COLO829 (cell line): ENCODE results near the gene CHL1.

Source experiments
- DNase-seq: peaks from one replicate; pipeline ENCODE4 v3.0.0; 2012; ENCODE audit warnings: low spot score

The CHL1 gene

GRCh38 chr3:217099-217813, 20.7 kb downstream of the CHL1 start:
- DNase-seq: no peak

GRCh38 chr3:217948-218347, 21.4 kb downstream of the CHL1 start:
- DNase-seq: no peak

- no peak for DNase-seq
Observed at GRCh38 chr3:228442-229182, 32.0 kb downstream of the CHL1 start.

- DNase-seq: no peak
Observed at GRCh38 chr3:229183-229661, 32.7 kb downstream of the CHL1 start.

- DNase-seq: no peak
Observed at GRCh38 chr3:236881-237280, 40.3 kb downstream of the CHL1 start.

GRCh38 chr3:242602-243355, 46.2 kb downstream of the CHL1 start:
- DNase-seq: no peak

- DNase-seq: no peak
Observed at GRCh38 chr3:243356-243725, 46.8 kb downstream of the CHL1 start.

- DNase-seq: no peak
Observed at GRCh38 chr3:244041-244440, 47.5 kb downstream of the CHL1 start.

GRCh38 chr3:247916-248315, 51.4 kb downstream of the CHL1 start:
- DNase-seq: no peak

- no peak for DNase-seq
Observed at GRCh38 chr3:248864-249520, 52.4 kb downstream of the CHL1 start.

GRCh38 chr3:249587-250262, 53.2 kb downstream of the CHL1 start:
- DNase-seq: no peak

- no peak for DNase-seq
Observed at GRCh38 chr3:256501-256900, 59.9 kb downstream of the CHL1 start.

- no peak for DNase-seq
Observed at GRCh38 chr3:257826-258225, 61.3 kb downstream of the CHL1 start.

- no peak for DNase-seq
Observed at GRCh38 chr3:260898-261297, 64.3 kb downstream of the CHL1 start.

GRCh38 chr3:263393-263792, 66.8 kb downstream of the CHL1 start:
- DNase-seq: no peak

GRCh38 chr3:264394-265156, 68.0 kb downstream of the CHL1 start:
- peak; percentile 72 for DNase-seq

- no peak for DNase-seq
Observed at GRCh38 chr3:267101-267500, 70.5 kb downstream of the CHL1 start.

GRCh38 chr3:270688-271087, 74.1 kb downstream of the CHL1 start:
- DNase-seq: no peak

GRCh38 chr3:274927-275326, 78.4 kb downstream of the CHL1 start:
- DNase-seq: no peak

- peak; percentile 40 for DNase-seq
Observed at GRCh38 chr3:277873-278272, 81.3 kb downstream of the CHL1 start.
